GM19023 (cell line): ENCODE results near the gene NTMT1.
"Not testable (repeated sequence)": the region's sequence is repeated elsewhere in the genome, so short reads cannot be mapped to it uniquely, and the experiment has no call there.

Experiments used
- ATAC-seq: cut with Tn5 transposase; IDR thresholded peaks from one replicate; pipeline ENCODE4 v1.9.1; 2021; ENCODE audit warnings: mild to moderate bottlenecking, moderate library complexity; ENCODE audit not compliant: unreplicated experiment

Gene NTMT1

GRCh38 chr9:129649726-129650679, 24.0 kb downstream of the NTMT1 start:
- no peak for ATAC-seq

DNA sequence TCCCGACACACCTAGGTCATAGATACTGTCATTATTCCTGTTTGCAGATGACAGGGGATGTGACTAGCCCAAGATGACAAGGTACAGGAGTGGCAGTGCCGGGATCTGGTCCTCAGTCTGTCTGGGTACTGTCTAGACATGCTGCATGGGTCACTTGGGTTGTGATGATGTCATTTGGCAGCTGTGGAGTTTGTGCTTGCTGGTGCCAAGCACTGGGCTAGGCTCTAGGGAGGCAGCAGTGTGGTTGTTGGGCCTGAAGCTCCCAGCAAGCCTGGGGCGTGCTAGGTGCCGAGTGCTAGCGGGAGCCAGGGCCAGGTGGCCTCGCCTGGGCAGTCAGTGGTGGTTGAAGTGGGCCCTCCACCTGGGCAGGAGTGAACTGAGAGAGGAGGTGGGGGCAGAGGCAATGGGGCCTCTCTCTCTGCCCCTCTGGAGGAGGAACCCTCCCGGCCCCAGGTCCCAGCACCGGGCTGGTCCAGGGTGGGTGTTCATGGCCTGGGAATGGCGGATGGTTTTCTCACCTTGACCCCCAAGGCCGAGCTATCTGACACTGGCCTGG, 24.8 kb downstream of the NTMT1 start:
- ATAC-seq = no peak

DNA sequence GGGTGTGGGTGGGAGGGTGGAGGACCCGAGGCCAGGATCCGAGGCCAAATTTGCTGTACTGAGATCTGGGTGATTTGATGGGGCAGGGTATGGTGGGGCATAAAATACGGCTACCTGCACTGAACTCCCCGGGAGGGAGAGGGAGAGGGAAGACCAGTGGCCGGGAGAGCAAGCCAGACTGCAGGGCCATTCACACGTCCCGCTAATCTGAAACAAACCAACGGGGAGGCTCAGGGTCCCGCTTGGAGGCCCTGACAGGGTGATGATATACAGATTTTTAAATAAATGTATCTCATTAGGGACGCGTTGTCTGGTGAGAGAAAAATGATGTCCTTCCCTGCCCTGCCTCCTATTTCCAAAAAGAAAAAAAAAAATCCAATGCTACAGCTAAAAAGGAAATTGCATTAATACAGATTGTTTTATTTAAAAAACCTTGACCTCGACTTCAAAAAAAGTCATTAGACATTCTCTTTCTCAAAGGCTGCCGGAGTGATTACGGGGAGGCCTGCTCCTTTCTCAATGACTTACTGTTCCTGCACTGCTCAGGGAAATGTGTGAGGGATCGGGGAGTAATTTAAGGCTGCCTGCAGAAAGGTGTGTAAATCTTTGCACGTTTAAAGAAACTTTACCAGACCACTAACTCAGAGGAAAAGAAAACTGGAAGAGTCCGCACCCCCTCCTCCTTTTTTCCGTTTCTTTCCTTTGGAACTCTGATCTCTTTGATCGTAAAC, 28.0 kb downstream of the NTMT1 start:
- no peak for ATAC-seq

- no peak for ATAC-seq
Observed at GRCh38 chr9:129654554-129655040, 28.6 kb downstream of the NTMT1 start.

DNA sequence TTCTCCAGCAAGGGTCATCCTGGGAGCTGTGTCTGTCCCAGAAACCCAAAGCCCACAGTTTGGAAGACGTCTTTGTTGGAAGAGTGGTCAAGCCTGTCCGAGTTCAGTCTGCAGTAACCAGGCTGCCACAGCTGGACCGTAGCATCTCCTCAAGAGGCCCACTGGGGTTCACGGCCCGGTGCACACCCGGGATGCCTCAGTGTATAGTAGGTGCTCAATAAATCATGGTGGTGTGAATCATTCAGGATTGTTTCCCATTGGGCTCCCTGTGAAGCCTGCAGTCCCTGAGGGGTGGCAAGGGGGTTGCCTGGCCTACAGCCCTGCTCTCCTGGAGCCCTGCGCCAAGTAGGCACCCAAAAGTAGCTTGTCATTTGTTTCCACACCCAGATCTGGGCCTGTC, 29.2 kb downstream of the NTMT1 start:
- ATAC-seq = no peak

GRCh38 chr9:129655696-129656095, 29.7 kb downstream of the NTMT1 start:
- ATAC-seq = no peak

DNA sequence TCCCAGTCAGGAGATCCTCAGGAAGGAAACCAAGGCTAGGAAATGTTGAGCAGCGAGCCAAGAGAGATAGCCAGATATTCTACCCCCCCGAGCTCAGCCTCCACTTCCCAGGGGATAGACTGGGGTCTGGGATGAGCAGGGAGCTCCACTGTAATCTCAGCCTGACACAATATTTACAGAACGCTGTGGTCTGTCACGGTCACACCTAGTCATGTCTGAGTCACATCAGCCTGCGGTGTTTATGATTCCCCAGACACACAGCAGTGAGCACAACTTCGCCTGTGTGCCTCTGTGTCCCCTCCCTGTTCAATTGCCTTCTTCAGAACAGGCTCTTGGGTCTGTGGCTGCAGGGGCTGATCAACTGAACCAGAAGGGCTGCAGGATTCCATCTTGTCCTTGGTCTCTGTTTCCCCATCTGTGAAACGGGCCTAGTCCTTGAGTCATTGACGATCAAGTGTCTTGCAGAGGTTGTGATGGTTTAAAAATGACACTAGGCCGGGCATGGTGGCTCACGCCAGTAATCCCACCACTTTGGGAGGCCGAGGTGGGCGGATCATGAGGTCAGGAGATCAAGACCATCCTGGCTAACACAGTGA, 30.9 kb downstream of the NTMT1 start:
- ATAC-seq = no peak

DNA sequence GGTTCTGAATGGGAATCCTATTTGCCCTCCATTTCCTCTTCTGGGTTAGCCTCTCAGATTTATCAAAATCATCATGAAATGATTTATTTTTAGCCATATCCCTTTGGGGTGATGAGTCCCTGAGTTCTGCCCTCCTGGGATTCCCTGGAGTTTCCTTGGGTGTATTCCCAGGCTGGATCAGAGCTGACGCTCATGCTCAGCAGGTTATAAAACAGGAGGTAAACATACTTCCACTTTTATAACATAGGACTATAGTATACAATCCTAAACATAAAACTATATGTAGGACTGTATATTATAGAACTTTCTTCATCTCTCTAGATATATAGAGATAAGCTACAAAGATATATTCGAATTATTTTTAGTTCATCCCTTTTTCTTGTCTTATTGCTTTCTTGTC, 35.1 kb downstream of the NTMT1 start:
- ATAC-seq = no peak

DNA sequence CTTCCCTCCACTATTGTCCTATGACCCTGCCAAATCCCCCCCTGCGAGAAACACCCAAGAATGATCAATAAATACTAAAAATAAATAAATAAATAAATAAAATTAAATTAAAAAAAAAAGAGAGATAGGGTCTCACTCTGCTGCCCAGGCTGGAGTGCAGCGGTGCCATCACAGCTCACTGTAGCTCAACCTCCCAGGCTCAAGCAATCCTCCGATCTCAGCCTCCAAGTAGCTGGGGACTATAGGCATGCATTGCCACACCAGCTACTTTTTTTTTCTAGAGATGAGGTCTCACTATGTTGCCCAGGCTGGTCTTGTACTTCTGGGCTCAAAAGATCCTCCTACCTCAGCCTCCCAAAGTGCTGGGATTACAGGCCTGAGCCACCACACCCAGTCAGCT, 36.3 kb downstream of the NTMT1 start:
- ATAC-seq = not testable (repeated sequence)

- no peak for ATAC-seq
Observed at GRCh38 chr9:129664746-129665388, 38.9 kb downstream of the NTMT1 start.

DNA sequence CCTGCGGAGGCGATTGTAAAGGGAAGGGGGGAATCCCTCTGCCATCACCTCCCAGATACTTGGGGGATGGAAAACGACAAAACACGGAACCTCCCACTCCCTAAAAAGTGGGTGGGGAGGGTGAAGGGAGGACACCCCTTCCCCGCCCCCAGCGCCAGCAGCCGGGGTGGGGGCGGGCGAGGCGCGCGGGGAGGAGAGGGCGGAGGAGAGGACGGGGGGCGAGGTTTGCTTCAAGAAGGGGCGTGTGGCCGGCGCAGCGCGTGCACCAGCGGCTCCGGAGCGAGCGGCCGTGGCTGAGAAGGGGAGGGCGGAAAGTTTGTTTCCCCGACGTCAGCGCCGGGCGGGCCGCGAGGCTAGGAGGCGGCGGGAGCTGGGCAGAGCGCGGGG, 39.4 kb downstream of the NTMT1 start, which contains the start of gene PRRX2:
Gene PRRX2 (plus strand): TSS at position 259 of the 387 bp plus-strand sequence. CDS start 221 bp downstream, outside the sequence.
- no peak for ATAC-seq

- ATAC-seq = no peak
Observed at GRCh38 chr9:129665814-129666520, 40.0 kb downstream of the NTMT1 start.

DNA sequence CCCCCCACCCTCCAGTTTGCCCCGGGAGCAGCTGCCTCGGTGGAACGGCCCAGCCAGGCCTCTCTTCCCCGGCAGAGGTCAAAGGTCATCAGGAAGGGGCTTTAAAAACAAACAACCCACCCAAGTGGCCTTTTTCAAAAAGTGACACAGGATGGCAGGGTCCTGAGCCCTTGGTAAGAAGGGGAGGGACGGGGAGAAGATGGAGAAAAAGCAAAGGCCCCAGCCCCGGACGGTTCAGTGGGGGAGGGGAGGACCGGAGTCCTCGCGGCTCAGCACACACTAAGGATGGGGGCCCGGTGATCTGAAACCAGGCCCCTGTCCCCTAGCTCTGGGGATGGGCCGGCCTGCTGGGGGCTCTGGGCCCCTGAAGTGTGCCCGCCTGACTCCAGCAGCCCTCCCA, 40.6 kb downstream of the NTMT1 start:
- ATAC-seq = no peak

DNA sequence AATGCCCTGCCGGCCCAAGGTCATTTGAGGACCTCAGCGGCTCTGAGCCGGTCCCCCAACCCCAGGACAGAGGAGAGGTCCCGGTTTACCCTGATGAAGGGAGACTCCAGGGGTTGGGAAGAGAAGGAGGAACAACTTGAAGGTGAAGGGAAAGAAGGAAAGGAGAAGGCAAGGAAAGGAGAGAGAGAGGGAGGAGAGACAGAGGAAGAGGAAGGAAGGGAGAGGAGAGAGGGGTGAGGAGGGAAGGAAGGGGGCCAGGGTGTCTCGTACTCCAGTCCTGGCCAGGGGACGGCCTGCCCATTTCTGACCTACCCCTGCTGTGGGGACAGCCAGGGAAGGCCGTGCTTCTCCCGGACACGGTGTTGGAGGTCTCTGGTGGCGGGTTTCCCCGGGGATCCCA, 41.4 kb downstream of the NTMT1 start:
- no peak for ATAC-seq

DNA sequence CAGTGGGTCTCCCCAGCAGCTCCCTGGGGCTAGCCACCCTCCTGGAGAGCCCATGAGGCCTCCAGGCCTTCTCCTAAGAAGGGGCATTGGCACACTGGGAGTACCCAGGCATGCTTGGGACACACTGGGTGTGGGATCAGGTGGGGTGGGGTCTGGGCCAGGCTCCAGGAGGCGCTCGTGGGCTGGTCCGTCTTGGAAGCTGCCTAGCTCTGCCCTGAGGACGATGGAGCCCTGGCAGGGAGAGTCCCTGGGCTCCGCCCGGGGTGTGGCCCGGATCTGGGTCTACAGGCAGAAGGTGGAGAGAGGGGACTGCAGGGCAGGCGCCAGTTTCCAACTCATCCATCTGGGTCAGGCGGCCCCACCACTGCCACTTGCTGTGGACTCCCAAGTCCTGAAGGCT, 41.9 kb downstream of the NTMT1 start:
- no peak for ATAC-seq

DNA sequence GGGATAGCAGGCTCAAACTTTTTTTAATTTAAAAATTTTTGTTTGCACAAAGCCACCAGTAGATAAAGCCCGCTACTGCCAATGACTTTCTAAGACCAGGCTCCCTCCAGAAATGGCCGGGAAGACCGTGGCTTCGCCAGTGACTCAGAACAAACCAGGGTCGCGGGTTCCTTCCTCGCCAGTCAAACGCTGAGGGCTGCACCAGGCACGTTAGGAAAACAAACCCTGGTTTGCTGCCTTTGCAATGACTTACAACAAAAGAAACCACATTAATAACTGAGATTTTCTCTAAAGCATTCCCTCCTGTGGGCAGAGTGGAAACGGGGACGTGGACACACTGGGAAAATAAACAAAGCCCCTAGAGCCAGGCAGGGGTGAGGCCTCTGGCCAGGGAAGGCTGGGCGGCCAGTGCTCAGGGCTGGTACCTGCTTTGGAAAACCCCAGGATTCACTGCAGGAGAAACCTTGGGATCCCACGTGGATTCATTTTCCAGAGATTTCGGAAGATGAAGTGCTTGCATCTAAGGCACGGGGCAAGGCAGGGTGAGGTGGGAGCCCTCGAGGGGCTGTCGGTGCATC, 43.3 kb downstream of the NTMT1 start:
- ATAC-seq = no peak

- ATAC-seq = no peak
Observed at GRCh38 chr9:129669946-129670345, 44.0 kb downstream of the NTMT1 start.

GRCh38 chr9:129671065-129671464, 45.1 kb downstream of the NTMT1 start:
- no peak for ATAC-seq

DNA sequence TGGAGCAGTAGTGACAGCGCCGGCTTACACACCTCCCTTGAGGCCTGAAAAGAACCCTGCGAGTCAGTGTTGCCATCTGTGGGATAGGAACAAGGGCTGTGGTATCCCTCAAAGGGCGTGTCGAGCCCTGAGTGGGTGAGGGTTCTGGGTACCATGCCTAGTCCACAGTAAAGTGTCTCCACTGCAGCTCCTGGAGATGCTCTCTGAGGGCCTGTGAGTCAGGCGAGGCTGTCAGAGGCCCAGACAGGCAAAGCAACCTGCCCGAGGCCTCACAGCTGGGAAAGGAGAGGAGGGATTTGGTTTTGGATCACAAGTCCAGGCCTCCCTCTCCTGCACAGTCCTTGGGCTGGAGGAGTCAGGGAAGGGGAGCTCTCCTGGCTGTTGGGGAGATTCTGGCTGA, 45.6 kb downstream of the NTMT1 start:
- no peak for ATAC-seq

GRCh38 chr9:129672702-129673101, 46.7 kb downstream of the NTMT1 start:
- ATAC-seq = no peak
